HFF-Myc (cell line): ENCODE data around the gene USP17L25.
"Not testable (repeated sequence)": the region's sequence is repeated elsewhere in the genome, so short reads cannot be mapped to it uniquely, and the experiment has no call there.

Experiments used
- DNase-seq: peaks from one replicate; pipeline ENCODE4 v3.0.0-alpha.2; 2011; ENCODE audit warnings: low read depth; ENCODE audit errors: extremely low read depth
- H3K4me3 ChIP-seq: replicated peaks from 2 replicates; pipeline ENCODE4 v1.5.1; 2011; ENCODE audit warnings: low read depth, mild to moderate bottlenecking, control low read depth, low read length

The USP17L25 gene

DNA sequence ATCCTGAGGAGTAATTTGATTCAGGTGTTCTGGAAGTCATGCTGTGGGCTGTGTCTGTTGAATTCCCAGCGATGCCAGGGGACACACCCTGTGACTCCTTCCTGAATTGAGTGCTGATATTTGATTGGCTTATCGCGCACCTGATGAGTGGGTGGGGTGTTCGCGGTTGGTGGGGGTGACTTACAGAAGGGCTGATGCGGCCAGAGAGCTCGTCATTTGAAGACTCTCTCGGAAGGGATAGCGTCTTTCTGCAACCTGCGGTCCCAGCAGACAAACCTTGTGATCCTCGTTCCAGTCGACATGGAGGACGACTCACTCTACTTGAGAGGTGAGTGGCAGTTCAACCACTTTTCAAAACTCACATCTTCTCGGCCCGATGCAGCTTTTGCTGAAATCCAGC, at the start of gene USP17L25:
TSS of gene USP17L25 (plus strand) at position 301 of the 400 bp plus-strand sequence. CDS start at position 301, 0 bp downstream.
- DNase-seq, H3K4me3 ChIP-seq: not testable (repeated sequence)

GRCh38 chr4:9324191-9324590, 5.5 kb upstream of the USP17L25 start:
- H3K4me3 ChIP-seq, DNase-seq: not testable (repeated sequence)

GRCh38 chr4:9324865-9325264, 4.8 kb upstream of the USP17L25 start, which contains the start of gene USP17L24:
USP17L24 (plus strand) TSS chr4:9325165; CDS start chr4:9325165, 0 bp downstream.
- DNase-seq, H3K4me3 ChIP-seq: not testable (repeated sequence)

DNA sequence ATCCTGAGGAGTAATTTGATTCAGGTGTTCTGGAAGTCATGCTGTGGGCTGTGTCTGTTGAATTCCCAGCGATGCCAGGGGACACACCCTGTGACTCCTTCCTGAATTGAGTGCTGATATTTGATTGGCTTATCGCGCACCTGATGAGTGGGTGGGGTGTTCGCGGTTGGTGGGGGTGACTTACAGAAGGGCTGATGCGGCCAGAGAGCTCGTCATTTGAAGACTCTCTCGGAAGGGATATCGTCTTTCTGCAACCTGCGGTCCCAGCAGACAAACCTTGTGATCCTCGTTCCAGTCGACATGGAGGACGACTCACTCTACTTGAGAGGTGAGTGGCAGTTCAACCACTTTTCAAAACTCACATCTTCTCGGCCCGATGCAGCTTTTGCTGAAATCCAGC, 4.6 kb downstream of the USP17L25 start, which contains the start of gene USP17L26:
TSS of gene USP17L26 (plus strand) at position 301 of the 400 bp plus-strand sequence. CDS start at position 301, 0 bp downstream.
- DNase-seq, H3K4me3 ChIP-seq: not testable (repeated sequence)

- not testable (repeated sequence) for H3K4me3 ChIP-seq, DNase-seq
Observed at GRCh38 chr4:9339103-9339502, 9.4 kb downstream of the USP17L25 start, which contains the start of gene USP17L5. USP17L5 (plus strand) TSS chr4:9339403; CDS start chr4:9339403, 0 bp downstream.

GRCh38 chr4:9343848-9344247, 14.1 kb downstream of the USP17L25 start, which contains the start of gene USP17L27:
USP17L27 (plus strand) TSS chr4:9344148; CDS start chr4:9344148, 0 bp downstream.
- DNase-seq, H3K4me3 ChIP-seq: not testable (repeated sequence)

GRCh38 chr4:9348593-9348992, 18.9 kb downstream of the USP17L25 start, which contains the start of gene USP17L28:
USP17L28 (plus strand) TSS chr4:9348893; CDS start chr4:9348893, 0 bp downstream.
- H3K4me3 ChIP-seq, DNase-seq: not testable (repeated sequence)

GRCh38 chr4:9350866-9351265, 21.2 kb downstream of the USP17L25 start:
- H3K4me3 ChIP-seq, DNase-seq: not testable (repeated sequence)

DNA sequence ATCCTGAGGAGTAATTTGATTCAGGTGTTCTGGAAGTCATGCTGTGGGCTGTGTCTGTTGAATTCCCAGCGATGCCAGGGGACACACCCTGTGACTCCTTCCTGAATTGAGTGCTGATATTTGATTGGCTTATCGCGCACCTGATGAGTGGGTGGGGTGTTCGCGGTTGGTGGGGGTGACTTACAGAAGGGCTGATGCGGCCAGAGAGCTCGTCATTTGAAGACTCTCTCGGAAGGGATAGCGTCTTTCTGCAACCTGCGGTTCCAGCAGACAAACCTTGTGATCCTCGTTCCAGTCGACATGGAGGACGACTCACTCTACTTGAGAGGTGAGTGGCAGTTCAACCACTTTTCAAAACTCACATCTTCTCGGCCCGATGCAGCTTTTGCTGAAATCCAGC, 23.6 kb downstream of the USP17L25 start, which contains the start of gene USP17L29:
TSS of gene USP17L29 (plus strand) at position 301 of the 400 bp plus-strand sequence. CDS start at position 301, 0 bp downstream.
- not testable (repeated sequence) for DNase-seq, H3K4me3 ChIP-seq

GRCh38 chr4:9362829-9363228, 33.1 kb downstream of the USP17L25 start, which contains the start of gene USP17L30:
USP17L30 (plus strand) TSS chr4:9363129; CDS start chr4:9363129, 0 bp downstream.
- not testable (repeated sequence) for DNase-seq, H3K4me3 ChIP-seq

DNA sequence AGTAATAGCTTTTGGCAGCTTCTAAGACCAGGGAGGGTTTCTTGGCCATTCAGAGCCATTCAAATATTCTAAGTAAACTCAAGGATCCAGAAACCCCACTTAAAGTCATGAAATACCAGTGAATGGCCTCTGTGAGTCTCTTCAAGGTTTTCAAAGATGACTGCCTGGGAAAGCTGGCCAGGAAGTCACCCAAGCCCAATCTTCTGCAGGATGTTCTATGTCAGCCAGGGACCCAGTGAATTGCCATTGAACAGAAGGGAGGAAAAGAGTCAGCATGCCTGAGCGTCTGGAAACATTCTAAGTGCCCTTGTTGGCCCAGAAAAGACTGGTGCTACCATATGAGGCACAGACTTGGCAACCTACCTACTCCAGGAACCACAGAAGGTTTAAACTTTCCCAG, 50.2 kb downstream of the USP17L25 start:
- not testable (repeated sequence) for H3K4me3 ChIP-seq, DNase-seq
